HCT116 (cell line): ENCODE results near the gene TMEM219. TPM values are rescaled to one million over a fixed set of nuclear protein-coding genes. Genes with fewer than 3 reads are reported as not detected.

ENCODE experiments used
- ATAC-seq: fragments of 200-7000 bp; cut with Tn5 transposase; 2 replicates; pipeline ENCODE4 v1.9.1; 2020; ENCODE audit warnings: mild to moderate bottlenecking, moderate library complexity
- BruUV-seq: library from RNA; stranded (reverse); fragments of 400-500 nt; replicated peaks from 2 replicates; lab custom pipeline; 2021; lab: Mats Ljungman, UMichigan
- CTCF ChIA-PET: fragments of 300-600 bp; sonication (Branson Sonifier 250); formaldehyde crosslinking; loops from one replicate; lab custom pipeline; 2021; ENCODE audit warnings: antibody characterized with exemption; lab: Charles Lee
- POLR2A ChIA-PET: fragments of 300-600, 350-600 bp; sonication (Branson Sonifier 250); formaldehyde crosslinking; loops from one replicate; lab custom pipeline; 2021; ENCODE audit warnings: antibody characterized with exemption; lab: Charles Lee
- RAD21 ChIA-PET, 2 experiments: fragments of 300-600 bp; sonication (Branson Sonifier 250); formaldehyde crosslinking; loops; one replicate each; lab custom pipeline; 2023; ENCODE audit warnings: low total read pairs in 2 of 2; ENCODE audit not compliant: uncharacterized antibody in 2 of 2, unreplicated experiment in 2 of 2, low non-redundant PET in 1 of 2; lab: Charles Lee
- DNase-seq: peaks from one replicate; pipeline ENCODE4 v3.0.0-alpha.2; 2010; ENCODE audit warnings: low read depth, low spot score
- H2AFZ ChIP-seq: fragments of 200-600 bp; shearing (Covaris generic), sonication (generic); 2 replicates; pipeline ENCODE4 v1.6.1; 2017; ENCODE audit warnings: low read depth, mixed run types, mixed read lengths, antibody characterized with exemption, low read length; ENCODE audit not compliant: poor library complexity, severe bottlenecking
- H3K27ac ChIP-seq: 2 replicates; pipeline ENCODE4 v1.5.1; 2012; ENCODE audit warnings: low read depth, low read length
- H3K27me3 ChIP-seq: fragments of 200-600 bp; sonication (generic); 2 replicates; pipeline ENCODE4 v1.6.1; 2016; ENCODE audit warnings: mixed run types, low read length, mixed read lengths; ENCODE audit not compliant: insufficient read depth
- H3K36me3 ChIP-seq, 2 experiments: fragments of 200-500 bp in 1 of 2; fragments of 200-600 bp in 1 of 2; sonication (Bioruptor generic) in 1 of 2; sonication (generic) in 1 of 2; 2 replicates each; pipeline versions ENCODE4 v1.5.1 to v1.6.1; 2014 to 2016; ENCODE audit warnings: low read length in 2 of 2, inconsistent platforms in 1 of 2, mixed read lengths in 1 of 2, mixed run types in 1 of 2; ENCODE audit not compliant: insufficient read depth in 2 of 2, control insufficient read depth in 1 of 2
- H3K4me1 ChIP-seq, 2 experiments: fragments of 200-600 bp in 1 of 2; sonication (generic) in 1 of 2; 2 replicates each; pipeline versions ENCODE4 v1.5.1 to v1.6.1; 2012 to 2017; ENCODE audit warnings: low read length in 2 of 2, inconsistent platforms in 1 of 2, mild to moderate bottlenecking in 1 of 2, mixed read lengths in 1 of 2, mixed run types in 1 of 2, moderate library complexity in 1 of 2; ENCODE audit not compliant: insufficient read depth in 2 of 2, control insufficient read depth in 1 of 2
- H3K4me2 ChIP-seq: fragments of 200-600 bp; sonication (generic); 2 replicates; pipeline ENCODE4 v1.6.1; 2017; ENCODE audit warnings: mixed run types, low read length, mixed read lengths
- H3K4me3 ChIP-seq, 2 experiments: fragments of 200-600 bp in 1 of 2; sonication (generic) in 1 of 2; replicated peaks in 1 of 2; 2 replicates each; pipeline ENCODE4 v1.5.1; 2011 to 2016; ENCODE audit warnings: low read length in 2 of 2, control low read depth in 1 of 2, low read depth in 1 of 2, mild to moderate bottlenecking in 1 of 2, mixed read lengths in 1 of 2, mixed run types in 1 of 2
- H3K79me2 ChIP-seq: fragments of 200-600 bp; sonication (generic); 2 replicates; pipeline ENCODE4 v1.6.1; 2017; ENCODE audit warnings: mild to moderate bottlenecking, mixed run types, low read length, moderate library complexity, mixed read lengths; ENCODE audit not compliant: insufficient read depth
- H3K9ac ChIP-seq: fragments of 200-600 bp; sonication (generic); 2 replicates; pipeline ENCODE4 v1.6.1; 2016; ENCODE audit warnings: low read length, mixed read lengths
- H3K9me2 ChIP-seq: fragments of 200-600 bp; sonication (generic), shearing (Covaris generic); 2 replicates; pipeline ENCODE4 v1.6.1; 2017; ENCODE audit warnings: mixed run types, mild to moderate bottlenecking, moderate library complexity; ENCODE audit not compliant: insufficient read depth
- H3K9me3 ChIP-seq, 2 experiments: fragments of 200-500 bp in 1 of 2; fragments of 200-600 bp in 1 of 2; sonication (Bioruptor generic) in 1 of 2; sonication (generic) in 1 of 2; 2 replicates each; pipeline ENCODE4 v1.6.1; 2014 to 2017; ENCODE audit warnings: low read length in 2 of 2, mixed read lengths in 2 of 2, inconsistent platforms in 1 of 2, low read depth in 1 of 2, mild to moderate bottlenecking in 1 of 2, mixed run types in 1 of 2, moderate library complexity in 1 of 2; ENCODE audit not compliant: control insufficient read depth in 1 of 2, insufficient read depth in 1 of 2
- H4K20me1 ChIP-seq: fragments of 200-600 bp; sonication (generic), shearing (Covaris generic); 2 replicates; pipeline ENCODE4 v1.6.1; 2017; ENCODE audit warnings: mixed run types, mild to moderate bottlenecking, moderate library complexity; ENCODE audit not compliant: insufficient read depth
- ATF3 ChIP-seq: IDR thresholded peaks from 2 replicates; pipeline ENCODE4 v1.6.1; 2012
- JUND ChIP-seq: IDR thresholded peaks from 2 replicates; pipeline ENCODE4 v1.6.1; 2012
- POLR2A ChIP-seq: IDR thresholded peaks from 2 replicates; pipeline ENCODE4 v1.7.0; 2011; ENCODE audit warnings: borderline replicate concordance; ENCODE audit not compliant: insufficient read depth, insufficient read length; ENCODE audit errors: extremely low read depth
- REST ChIP-seq: IDR thresholded peaks from 2 replicates; pipeline ENCODE4 v1.6.1; 2012; ENCODE audit warnings: low read depth
- YY1 ChIP-seq: IDR thresholded peaks from 2 replicates; pipeline ENCODE4 v1.6.1; 2011; ENCODE audit warnings: low read length, low read depth, moderate library complexity, mild to moderate bottlenecking; ENCODE audit not compliant: insufficient replicate concordance; ENCODE audit errors: extremely low read depth
- ZBTB33 ChIP-seq: IDR thresholded peaks from 2 replicates; pipeline ENCODE4 v1.6.1; 2011; ENCODE audit warnings: mild to moderate bottlenecking, low read length, moderate library complexity; ENCODE audit not compliant: insufficient replicate concordance; ENCODE audit errors: extremely low read depth
- ZFX ChIP-seq: fragments of 450-650 bp; IDR thresholded peaks from 2 replicates; pipeline ENCODE4 v1.6.1; 2017
- ZNF274 ChIP-seq: fragments of 200-500 bp; sonication (Bioruptor generic); IDR thresholded peaks from 2 replicates; pipeline ENCODE4 v1.6.1; 2014; ENCODE audit warnings: mild to moderate bottlenecking, low read depth, low read length, inconsistent platforms
- intact Hi-C: fragments of 100-400 bp; cut with micrococcal nuclease; formaldehyde crosslinking; loops from 2 replicates; pipeline ENCODE4 v1.10.0; 2022
- total RNA-seq: library from RNA; stranded (reverse); gene quantifications from one replicate; pipeline ENCODE4 v1.2.1, GENCODE V29; 2021; ENCODE audit not compliant: unreplicated experiment

TMEM219 gene
- total RNA-seq, 1 experiment from 2014 or later = 75.5 TPM

- intact Hi-C loops = no loop called here
- H3K9ac ChIP-seq = no peak overlapping the region
- H3K9me3 ChIP-seq = no peaks in the 10 kb centered on the region
- H3K27ac ChIP-seq = no peak overlapping the region
- ChIA-PET RAD21 (no interaction called here), POLR2A (no interaction called here), CTCF (no interaction called here)
- no peak for ATAC-seq
- TF ChIP-seq JUND (no peak), ZNF274 (no peak), ATF3 (no peak), YY1 (no peak), ZBTB33 (no peak), ZFX (no peak), POLR2A (no peak), REST (no peak)
- H3K9me2 ChIP-seq = no peaks in the 10 kb centered on the region
- H3K79me2 ChIP-seq = no peaks in the 10 kb centered on the region
- H3K36me3 ChIP-seq = peaks cover 32% of the 10 kb centered on the region in 2 experiments
- H4K20me1 ChIP-seq = no peaks in the 10 kb centered on the region
- H3K4me3 ChIP-seq = no peak overlapping the region
- no TSS peak for BruUV-seq
- peaks cover 9 to 14% of the 10 kb centered on the region in 2 experiments for H3K4me1 ChIP-seq
- no peak overlapping the region for H3K4me2 ChIP-seq
- no peaks in the 10 kb centered on the region for H3K27me3 ChIP-seq
- H2AFZ ChIP-seq = no peak overlapping the region
- no peak for DNase-seq
These were observed 28.2 kb downstream of the TMEM219 start for GRCh38 chr16:29990034-29990433.
